Chondrocyte (in vitro differentiated cells): ENCODE results near the gene TBC1D4. TPM values are rescaled to one million over a fixed set of nuclear protein-coding genes. Genes with fewer than 3 reads are reported as not detected.
"Not testable (repeated sequence)": the region's sequence is repeated elsewhere in the genome, so short reads cannot be mapped to it uniquely, and the experiment has no call there.

Experiments
- DNase-seq: peaks from one replicate; pipeline ENCODE4 v3.0.0; 2021; ENCODE audit warnings: mixed read lengths, low spot score
- H3K27ac Mint-ChIP-seq: one replicate; pipeline ENCODE4 v1.8.0; 2021; ENCODE audit warnings: mild to moderate bottlenecking, moderate library complexity, mixed read lengths; ENCODE audit not compliant: unreplicated experiment
- H3K27me3 Mint-ChIP-seq: 2 replicates; pipeline ENCODE4 v1.8.0; 2021; ENCODE audit warnings: low read depth, mixed read lengths
- H3K36me3 Mint-ChIP-seq: 2 replicates; pipeline ENCODE4 v1.8.0; 2021; ENCODE audit warnings: low read depth, mixed read lengths
- H3K4me1 Mint-ChIP-seq: 2 replicates; pipeline ENCODE4 v1.8.0; 2021; ENCODE audit warnings: low read depth, mild to moderate bottlenecking, mixed read lengths
- H3K4me3 Mint-ChIP-seq: one replicate; pipeline ENCODE4 v1.8.0; 2021; ENCODE audit warnings: mild to moderate bottlenecking, moderate library complexity, mixed read lengths; ENCODE audit not compliant: unreplicated experiment
- H3K9me3 Mint-ChIP-seq: 2 replicates; pipeline ENCODE4 v1.8.0; 2021; ENCODE audit warnings: low read depth, mixed read lengths
- total RNA-seq: library from RNA; stranded (reverse); gene quantifications from 3 replicates; pipeline ENCODE4 v1.2.1, GENCODE V29; 2021
- TF ChIP-seq, protein P1 (sequence below): fragments of 200-600 bp; sonication (generic); IDR thresholded peaks from 2 replicates; pipeline ENCODE4 v1.5.0; 2021; ENCODE audit warnings: antibody characterized with exemption, mild to moderate bottlenecking, moderate library complexity

TBC1D4 gene
- total RNA-seq, 1 donor from 2014 or later = 5.7 TPM

GRCh38 chr13:75255653-75256052 lies 226.3 kb downstream of the TBC1D4 start:
- Mint-ChIP-seq H3K4me3 (no peak overlapping the region), H3K36me3 (no peaks in the 10 kb centered on the region)

GRCh38 chr13:75255147-75255546 lies 226.8 kb downstream of the TBC1D4 start:
- no peaks in the 10 kb centered on the region for H3K9me3 Mint-ChIP-seq
- DNase-seq = no peak
- no peak overlapping the region for H3K4me3 Mint-ChIP-seq
- no peaks in the 10 kb centered on the region for H3K27me3 Mint-ChIP-seq
- TF ChIP-seq, protein P1, sequence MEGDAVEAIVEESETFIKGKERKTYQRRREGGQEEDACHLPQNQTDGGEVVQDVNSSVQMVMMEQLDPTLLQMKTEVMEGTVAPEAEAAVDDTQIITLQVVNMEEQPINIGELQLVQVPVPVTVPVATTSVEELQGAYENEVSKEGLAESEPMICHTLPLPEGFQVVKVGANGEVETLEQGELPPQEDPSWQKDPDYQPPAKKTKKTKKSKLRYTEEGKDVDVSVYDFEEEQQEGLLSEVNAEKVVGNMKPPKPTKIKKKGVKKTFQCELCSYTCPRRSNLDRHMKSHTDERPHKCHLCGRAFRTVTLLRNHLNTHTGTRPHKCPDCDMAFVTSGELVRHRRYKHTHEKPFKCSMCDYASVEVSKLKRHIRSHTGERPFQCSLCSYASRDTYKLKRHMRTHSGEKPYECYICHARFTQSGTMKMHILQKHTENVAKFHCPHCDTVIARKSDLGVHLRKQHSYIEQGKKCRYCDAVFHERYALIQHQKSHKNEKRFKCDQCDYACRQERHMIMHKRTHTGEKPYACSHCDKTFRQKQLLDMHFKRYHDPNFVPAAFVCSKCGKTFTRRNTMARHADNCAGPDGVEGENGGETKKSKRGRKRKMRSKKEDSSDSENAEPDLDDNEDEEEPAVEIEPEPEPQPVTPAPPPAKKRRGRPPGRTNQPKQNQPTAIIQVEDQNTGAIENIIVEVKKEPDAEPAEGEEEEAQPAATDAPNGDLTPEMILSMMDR = no peak
- no peak overlapping the region for H3K27ac Mint-ChIP-seq
- no peaks in the 10 kb centered on the region for H3K36me3 Mint-ChIP-seq
- peaks cover 14% of the 10 kb centered on the region for H3K4me1 Mint-ChIP-seq

More at GRCh38 chr13:75255653-75256052, 226.3 kb downstream of the TBC1D4 start:
- TF ChIP-seq, protein P1 = no peak
- Mint-ChIP-seq H3K4me1 (peaks cover 9% of the 10 kb centered on the region), H3K9me3 (no peaks in the 10 kb centered on the region), H3K27ac (no peak overlapping the region), H3K27me3 (no peaks in the 10 kb centered on the region)
- DNase-seq = no peak

DNA sequence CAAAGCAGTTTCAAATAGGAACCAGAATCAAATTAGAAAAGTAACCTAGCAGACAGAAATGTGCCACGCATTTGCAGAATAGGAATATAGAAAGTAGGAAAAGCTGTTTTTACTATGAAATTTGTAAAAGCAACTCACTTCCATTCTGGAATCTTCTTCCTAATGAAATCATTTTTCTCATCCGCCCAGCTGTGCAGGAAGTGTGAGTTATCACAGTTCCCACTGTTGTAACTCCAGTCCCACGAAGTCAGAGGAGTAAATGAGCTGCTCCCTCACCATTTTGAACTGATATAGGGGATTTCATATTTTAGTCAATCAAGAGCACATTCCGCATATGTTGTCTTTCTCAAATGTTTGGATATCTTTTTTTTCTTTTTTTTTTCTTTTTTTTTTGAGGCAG lies 230.8 kb downstream of the TBC1D4 start:
- peak overlapping the region; percentile 81 for H3K27ac Mint-ChIP-seq
- H3K27me3 Mint-ChIP-seq = no peaks in the 10 kb centered on the region
- peaks cover 19% of the 10 kb centered on the region for H3K4me1 Mint-ChIP-seq
- H3K36me3 Mint-ChIP-seq = no peaks in the 10 kb centered on the region
- TF ChIP-seq, protein P1 = no peak
- DNase-seq = no peak
- H3K4me3 Mint-ChIP-seq = no peak overlapping the region
- H3K9me3 Mint-ChIP-seq = peaks cover 2% of the 10 kb centered on the region

GRCh38 chr13:75250526-75251178 lies 231.3 kb downstream of the TBC1D4 start:
- Mint-ChIP-seq H3K36me3 (peaks cover 1% of the 10 kb centered on the region), H3K4me1 (peaks cover 19% of the 10 kb centered on the region), H3K27me3 (no peaks in the 10 kb centered on the region), H3K27ac (peak overlapping the region; percentile 81), H3K4me3 (no peak overlapping the region), H3K9me3 (peaks cover 8% of the 10 kb centered on the region)
- no peak for DNase-seq
- TF ChIP-seq, protein P1 = no peak

- not testable (repeated sequence) for H3K27me3 Mint-ChIP-seq
Observed at GRCh38 chr13:75245578-75245977, 236.4 kb downstream of the TBC1D4 start.

DNA sequence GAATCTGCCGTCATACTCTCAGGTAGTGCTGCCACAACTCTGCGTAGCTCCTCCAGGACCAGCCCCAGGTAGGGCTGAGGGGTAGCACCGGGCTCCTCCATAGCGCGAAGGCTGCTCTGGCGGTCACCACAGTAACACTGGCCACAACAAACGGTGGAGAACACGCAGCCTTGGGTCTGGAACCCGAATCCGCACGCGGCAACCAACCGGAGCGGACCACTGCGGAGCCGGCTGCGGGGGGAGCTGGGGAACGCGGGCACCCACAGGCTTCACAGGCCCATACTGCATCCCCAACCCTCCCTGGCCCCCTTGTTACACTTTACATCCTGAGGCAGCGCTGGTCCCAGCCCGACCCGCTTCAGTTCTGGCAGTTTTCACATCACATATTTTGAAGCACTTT lies 241.7 kb downstream of the TBC1D4 start:
- H3K27me3 Mint-ChIP-seq, DNase-seq, H3K4me3 Mint-ChIP-seq, H3K36me3 Mint-ChIP-seq, H3K27ac Mint-ChIP-seq, H3K4me1 Mint-ChIP-seq: not testable (repeated sequence)
- H3K9me3 Mint-ChIP-seq = peaks cover 21% of the 10 kb centered on the region

More at GRCh38 chr13:75245578-75245977, 236.4 kb downstream of the TBC1D4 start:
- not testable (repeated sequence) for H3K27ac Mint-ChIP-seq, H3K4me3 Mint-ChIP-seq, H3K4me1 Mint-ChIP-seq, DNase-seq, H3K36me3 Mint-ChIP-seq
- peaks cover 24% of the 10 kb centered on the region for H3K9me3 Mint-ChIP-seq
